Activated CD4-positive, alpha-beta T cell treated with anti-CD3 and anti-CD28 coated beads, Interleukin-2, amount 50 U/mL, for 16 hours (primary cell): ENCODE measurements around the gene C5orf47.

Source experiments
- DNase-seq: peaks from one replicate; pipeline ENCODE4 v3.0.0-alpha.2; 2020

Gene C5orf47

DNA sequence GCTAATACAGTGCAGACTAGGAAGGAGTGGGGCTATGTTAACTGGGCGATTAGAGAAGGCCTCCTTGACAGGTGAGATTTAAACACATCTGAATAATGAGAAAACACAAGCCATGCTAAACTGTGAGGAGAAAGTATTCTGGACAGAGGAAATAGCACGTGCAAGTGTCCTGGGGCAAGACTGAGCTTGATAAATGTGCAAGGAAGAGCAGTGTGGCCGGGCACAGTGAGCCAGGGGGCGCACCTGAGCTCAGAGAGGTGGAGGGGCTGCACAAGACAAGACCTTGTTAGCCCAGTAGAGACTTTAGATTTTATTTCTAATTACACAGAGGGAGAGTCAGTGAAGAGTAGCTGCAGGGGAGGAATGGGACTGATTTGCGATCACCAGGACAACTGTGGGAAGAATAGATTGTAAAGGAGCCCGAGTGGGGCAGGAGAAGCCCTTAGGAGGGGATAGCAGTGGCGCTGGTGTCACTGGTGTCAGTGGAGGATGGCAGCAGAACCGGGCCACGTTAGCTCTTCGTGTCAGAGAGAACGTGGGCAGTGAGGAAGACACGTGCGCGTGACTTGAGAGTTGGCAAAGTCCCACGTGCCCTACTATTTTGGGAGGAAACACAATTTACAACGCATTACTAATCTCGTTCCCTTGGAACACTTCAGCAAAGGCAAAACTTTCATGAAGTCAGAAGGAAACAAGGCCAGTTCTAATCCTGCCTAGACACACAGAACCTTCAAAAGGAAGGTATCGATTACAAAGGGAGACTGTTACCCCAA is 17.9 kb upstream of the C5orf47 start:
- no peak for DNase-seq

DNA sequence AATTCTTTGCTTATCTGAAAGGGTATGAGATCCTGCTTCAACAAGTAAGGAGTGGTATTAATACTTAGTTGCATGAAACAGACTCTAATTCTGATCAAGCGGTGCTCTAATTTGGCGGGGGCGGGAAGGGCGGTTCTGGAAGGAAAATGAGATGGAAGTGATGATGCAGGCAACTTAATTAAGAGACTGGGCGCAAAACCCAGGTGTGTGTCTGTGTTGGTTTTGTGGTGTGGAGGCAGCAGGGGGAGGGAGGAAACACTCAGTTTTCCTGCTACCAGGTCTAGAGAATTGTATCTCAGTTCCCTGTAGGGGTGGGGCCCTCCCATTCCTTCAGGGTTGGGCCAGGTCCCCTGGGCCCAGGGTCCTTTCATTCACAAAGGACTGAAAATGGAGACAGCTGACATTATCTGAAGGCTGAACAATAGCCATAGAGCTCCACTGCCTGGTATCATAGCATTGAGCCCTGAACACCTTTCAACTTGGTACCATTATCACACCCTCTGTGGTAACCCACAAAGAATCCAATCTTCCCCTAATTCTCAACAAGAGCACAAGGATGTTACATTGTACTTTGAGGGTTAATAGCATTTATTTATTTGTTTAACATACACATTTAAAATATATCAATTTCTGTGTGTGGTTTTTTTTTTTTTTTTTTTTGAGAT is 17.2 kb upstream of the C5orf47 start:
- no peak for DNase-seq

DNA sequence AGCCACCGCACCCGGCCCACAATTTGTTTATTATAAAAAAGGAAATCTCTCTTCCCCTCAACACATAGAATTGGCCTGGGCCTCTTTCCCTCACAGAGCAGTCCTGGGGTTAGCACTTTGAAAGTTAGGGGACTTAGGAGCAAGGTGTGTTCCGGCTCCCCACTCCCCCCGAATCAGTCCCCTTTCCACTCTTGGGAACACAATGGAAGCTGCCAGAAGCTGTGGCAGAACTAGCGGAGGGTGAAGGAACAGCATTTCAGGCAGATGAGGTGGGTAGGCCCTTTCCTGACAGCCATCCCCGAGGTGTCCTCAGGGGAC is 16.4 kb upstream of the C5orf47 start:
- no peak for DNase-seq

DNA sequence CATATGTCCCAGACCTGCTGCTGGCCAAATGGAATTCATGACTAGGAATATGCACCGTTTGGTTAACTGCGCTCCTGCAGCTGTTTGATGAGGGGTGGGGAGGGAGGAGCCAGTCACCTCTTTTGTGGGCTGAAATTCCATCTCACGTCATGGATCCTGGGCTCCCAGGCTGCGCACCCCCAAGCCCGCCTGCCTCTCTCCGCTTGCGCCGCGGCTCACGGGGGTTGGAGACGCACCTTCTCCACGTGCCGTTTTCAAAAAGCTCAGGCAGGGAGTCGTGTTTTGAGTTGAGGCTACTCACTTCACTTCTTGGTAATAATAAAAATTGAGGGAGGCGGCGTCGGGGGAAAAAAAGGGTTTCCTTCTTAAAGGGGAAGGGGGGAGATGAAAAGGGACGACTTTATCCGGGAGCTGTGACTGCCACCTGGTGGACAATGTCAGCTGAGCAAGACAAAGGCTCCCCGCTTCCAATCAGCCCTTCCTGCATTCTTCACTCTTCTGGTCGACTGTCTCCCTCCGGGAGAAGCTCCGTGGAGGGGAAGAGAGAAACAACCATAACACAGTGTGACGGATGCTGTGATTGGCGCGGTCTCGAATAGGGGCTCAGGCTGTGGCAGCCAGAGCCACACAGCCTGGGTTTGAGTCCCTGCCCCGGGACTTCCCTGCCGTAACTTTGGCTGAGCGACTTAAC is 15.9 kb upstream of the C5orf47 start:
- DNase-seq, result peak; percentile 73

DNA sequence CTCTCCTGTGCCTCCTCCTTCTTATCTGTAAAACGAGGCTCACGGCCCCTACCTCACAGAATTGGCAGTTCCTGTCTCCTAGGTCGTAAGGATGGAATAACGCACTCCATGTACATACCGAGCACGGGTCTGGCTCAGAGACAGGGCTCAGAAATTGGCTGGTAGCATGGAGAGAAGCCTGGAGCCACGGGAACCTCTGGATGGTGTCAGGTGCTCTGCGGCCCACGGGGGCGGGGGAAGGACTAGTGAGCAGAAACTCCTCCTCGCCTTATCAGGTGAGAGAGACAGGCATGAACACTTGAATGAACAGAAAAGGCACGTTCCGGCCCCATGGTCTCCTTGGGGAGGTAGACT is 15.4 kb upstream of the C5orf47 start:
- DNase-seq, result no peak

DNA sequence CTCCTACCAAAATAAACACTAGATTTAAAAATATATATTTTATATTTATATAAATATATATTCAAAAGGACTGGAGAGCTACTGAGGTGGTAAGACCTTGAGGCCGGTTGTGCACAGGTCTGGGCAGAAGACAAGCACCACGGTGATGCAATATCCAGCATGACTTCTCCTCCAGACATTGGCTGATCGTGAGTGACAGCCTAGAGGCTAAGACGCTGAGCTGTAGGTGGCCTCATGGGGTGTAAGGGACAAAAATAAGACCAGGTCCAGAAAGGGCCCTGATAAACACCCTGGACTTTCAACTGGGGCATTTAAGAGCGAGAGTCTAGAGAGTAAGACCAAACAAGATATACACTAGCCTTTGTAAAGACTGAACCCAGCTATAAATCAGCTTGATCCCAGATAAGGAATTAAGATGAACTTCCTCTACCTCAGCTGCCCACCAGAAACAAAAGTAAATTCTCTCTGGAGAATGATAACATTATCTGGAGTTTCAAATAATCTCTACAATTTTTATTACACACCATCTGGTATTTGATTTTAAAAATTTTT is 14.2 kb upstream of the C5orf47 start:
- no peak for DNase-seq

DNA sequence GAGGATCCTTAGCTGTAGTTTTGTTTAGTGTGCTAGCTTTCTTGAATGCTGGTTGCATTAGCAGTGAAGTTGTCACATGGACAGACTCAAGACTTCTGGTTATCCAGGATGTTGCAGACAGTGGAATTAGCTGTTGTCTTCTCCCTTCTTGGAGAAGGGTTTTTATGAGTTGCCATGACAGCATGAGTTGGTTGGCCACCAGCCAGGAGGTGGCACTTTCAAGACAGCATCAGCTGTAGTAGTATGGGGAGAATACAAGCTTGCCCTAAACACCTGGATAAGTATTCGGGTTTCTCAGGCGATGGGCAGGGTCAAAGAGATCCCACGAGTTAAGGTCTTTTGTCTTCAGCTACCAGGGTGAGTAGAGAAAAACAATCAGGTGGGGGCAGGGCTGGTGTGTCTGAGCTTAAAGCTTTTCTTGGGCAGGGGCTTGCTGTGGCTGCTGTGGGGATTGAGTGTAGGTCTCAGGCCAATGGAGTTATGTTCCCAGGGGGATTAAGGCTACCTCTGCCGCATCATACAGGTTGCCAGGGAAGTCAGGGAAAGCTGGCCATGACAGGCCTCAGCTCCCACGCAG is 7.7 kb upstream of the C5orf47 start:
- DNase-seq, result no peak

DNA sequence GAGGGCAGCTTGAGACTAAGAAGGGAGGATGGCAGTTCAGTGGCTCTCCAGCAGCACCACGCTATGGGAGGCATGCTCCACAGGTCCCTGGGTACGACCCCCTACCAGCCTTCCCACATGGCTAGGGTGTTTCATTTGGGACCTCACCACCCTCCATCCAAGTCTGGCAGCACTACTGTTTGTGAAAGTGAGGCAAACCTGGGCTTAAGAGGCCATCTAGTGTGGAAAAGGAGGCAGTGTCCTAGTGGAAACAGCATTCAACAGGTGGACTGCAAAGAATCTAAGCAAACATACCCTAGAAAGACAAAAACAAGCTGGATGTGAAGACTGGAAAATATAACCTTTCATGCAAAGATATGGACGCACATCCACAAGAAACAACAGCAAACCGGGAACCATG is 4.8 kb upstream of the C5orf47 start:
- DNase-seq, result no peak

DNA sequence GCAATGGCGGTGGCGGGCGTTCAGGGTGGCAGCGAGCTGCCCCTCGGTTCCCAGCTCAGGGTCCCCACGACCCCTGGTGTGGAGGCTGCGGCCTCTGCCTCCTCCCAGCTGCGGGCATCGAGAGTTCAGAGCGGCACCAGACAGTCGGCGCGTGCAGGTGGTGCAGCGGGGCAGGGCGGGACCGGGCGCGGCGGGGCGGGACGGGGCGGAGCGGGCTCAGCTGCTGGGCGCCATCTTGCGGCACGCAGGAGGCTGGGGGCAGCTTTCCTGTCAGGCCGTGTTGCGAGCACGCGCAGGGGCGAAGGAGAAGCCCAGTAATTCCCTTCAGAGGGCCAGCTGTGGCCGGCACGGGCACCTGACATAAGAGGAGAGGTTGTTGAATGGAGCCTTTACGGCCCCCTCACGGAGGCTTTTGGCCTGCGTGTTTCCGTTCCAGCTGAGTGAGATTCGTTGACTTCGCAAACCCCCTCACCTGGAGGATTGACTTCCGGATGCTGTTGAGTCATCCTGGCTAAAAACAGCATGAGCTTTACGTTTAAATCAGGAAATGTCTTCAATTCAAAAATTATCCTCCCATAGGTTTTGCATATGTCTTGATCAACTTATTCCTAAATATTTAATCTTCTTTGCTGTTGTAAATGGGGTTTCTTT is 587 bp downstream of the C5orf47 start:
- no peak for DNase-seq

DNA sequence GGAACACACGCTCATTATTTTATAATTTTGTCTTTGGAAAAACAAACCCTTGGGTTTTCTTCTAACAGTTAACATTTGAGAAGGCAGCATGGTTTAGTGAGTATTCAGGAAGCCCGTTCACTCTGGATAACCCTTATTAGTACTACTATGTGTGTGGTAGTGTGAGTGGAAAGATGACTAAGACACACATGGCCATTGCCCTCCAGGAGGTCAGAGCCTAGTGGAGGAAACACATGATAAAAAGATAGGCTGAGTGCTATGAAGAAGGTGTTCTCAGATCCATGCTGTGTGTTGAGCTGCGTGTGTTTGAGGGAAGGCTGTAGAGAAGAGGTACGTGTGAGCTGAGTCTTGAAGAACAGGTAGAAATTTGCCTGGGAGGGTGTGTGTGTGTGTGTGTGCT is 8.4 kb downstream of the C5orf47 start:
- no peak for DNase-seq

DNA sequence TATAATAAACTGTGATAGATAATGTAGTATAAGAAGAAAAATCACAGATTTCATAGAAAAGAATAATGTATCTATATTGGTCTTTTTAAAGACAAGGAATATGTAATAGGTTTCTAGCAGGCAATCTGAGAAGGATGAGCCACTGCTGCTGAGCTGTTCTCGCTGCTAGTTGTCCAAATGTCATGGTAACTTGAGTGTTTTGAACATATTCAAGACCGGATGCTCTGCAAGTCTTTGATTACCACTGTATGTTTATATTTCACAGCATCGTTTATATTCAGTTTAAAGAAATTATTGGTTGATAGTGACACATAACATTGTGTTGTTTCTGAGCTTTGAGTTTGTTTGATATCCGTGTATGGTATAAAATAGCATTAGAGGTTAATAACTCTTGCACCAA is 9.6 kb downstream of the C5orf47 start:
- DNase-seq, result no peak

DNA sequence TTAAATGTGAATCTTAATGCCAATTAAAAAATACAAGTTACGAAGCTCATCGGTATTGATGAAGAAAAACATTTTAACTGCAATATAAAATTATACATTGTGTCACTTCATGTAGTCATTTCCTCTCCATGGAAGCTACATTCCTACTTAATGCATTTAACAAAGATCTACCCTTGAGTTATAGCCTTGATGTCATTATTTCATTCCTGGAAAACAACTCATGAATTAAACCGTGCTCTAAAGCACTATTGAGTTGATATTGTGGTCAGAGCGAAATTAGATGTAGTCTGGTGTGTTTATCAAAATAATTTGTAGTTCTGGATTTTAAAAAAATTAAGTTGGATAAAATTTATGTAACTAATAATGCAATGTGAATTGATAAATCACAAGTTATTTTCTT is 11.1 kb downstream of the C5orf47 start:
- no peak for DNase-seq

DNA sequence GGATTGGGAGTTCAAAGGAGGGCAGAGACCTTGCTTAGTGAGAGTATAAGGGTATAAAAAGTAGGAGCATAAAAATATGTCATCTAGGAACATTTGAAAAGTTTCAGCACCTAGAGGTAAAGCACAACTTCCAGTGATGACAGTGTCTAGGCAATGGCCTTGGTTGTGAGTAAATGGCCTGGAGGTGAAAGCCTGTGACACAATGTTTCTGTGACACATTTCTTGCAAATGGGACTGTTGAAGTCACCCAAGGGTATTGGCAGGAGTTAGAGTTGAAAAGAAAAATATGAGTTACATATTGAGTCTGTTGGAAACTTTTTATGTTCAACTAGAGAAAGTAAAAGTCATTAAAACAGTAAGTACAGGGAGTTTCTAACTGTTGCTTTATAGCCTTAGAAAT is 14.8 kb downstream of the C5orf47 start:
- DNase-seq, result no peak

DNA sequence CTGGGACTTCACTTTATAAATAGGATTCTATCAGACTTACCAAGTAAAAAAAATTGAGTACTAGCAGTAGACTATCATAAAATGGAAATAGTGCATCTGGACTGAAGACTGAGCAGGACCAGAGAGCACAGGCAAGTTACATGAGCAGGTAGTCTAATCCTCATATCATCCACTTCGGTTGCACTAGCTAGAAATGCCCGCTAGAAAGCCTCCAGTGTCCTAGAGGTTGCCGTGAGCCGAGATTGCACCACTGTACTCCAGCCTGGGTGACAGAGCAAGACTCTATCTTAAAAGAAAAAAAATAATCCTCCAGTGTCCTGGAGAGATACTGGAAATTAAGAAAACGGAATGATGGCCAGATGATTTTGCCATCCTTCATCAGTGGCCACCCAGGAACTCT is 20.0 kb downstream of the C5orf47 start:
- no peak for DNase-seq

DNA sequence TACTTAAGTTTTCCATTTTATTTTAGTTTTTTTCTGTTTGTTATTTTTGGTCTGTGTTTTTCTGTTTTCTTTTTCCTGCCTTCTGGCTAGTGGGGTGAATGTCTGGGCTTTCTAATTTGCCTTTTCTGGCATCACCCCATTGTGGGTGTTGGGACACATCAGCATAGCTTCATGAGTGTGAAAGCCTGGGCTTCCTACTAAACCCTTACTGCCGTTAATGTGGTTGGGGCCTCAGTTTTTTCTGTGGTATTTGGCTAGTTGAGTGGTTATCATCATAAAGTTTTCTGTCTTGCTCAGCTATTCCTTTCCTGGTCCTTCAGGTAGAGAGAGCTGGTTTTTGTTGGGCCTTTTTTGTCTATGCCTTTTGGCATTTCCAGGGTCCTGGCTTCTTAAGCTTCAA is 21.4 kb downstream of the C5orf47 start:
- DNase-seq, result peak; percentile 12

DNA sequence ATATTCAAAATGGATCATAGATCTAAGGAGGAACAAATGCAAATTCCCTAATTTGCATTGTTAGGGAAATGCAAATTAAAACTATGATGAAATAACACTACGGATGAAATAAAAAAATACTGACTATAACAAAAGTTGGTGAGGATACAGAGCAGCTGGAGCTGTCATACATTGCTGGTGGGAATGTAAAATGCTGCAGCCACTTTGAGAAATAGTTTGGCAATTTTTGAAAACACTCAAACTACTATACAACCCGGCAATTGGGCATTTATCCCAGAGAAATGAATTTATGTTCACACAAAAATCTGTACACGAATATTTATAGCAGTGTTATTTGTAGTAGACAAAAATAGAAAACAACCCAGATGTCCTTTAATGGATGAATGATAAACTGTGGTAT is 22.5 kb downstream of the C5orf47 start:
- no peak for DNase-seq

DNA sequence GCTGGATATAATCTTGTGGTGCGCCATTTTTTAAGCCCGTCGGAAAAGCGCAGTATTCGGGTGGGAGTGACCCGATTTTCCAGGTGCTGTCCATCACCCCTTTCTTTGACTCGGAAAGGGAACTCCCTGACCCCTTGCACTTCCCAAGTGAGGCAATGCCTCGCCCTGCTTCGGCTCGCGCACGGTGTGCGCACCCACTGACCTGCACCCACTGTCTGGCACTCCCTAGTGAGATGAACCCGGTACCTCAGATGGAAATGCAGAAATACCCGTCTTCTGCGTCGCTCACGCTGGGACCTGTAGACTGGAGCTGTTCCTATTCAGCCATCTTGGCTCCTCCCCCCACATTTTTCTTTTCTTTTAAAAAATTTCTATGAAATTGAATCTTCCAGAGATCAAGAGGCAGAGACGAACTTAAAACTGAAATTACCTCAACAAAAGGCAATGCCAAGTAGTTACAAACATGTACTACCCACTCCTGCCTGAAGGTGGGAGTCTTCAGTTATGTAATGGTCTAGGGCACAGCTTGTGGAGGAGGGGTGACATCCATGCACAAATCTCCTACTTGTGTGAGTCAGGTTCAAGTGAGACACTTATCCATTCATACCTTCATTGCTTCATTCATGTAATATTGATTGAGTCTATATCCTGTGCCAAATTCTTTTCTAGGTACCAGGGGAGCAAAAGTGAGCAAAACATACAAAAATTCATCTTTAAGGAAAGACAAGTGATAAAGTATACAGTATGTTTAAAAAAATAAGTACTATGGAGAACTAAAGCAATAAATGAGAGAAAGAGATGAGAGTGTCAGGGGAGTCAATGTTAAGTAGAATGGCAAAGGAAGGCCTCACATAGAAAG is 31.3 kb downstream of the C5orf47 start:
- DNase-seq, result peak; percentile 39

DNA sequence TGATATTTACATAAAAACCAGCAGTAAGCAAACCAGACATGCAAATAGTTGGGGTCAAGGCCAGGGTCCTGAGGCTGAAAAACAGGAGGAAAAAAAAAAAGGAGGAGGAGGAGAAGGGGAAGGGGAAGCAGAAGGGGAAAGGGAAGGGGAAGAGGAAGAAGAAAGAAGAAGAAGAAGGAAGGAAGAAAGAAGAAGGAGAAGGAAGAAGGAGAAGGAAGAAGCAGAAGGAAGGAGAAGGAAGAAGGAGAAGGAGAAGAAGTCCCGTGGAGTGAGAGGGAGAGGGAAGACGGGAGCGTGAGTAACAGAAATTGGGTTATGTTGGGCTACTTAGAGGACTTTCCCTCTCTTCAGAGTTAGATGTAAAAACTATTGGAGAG is 31.9 kb downstream of the C5orf47 start:
- DNase-seq, result no peak

DNA sequence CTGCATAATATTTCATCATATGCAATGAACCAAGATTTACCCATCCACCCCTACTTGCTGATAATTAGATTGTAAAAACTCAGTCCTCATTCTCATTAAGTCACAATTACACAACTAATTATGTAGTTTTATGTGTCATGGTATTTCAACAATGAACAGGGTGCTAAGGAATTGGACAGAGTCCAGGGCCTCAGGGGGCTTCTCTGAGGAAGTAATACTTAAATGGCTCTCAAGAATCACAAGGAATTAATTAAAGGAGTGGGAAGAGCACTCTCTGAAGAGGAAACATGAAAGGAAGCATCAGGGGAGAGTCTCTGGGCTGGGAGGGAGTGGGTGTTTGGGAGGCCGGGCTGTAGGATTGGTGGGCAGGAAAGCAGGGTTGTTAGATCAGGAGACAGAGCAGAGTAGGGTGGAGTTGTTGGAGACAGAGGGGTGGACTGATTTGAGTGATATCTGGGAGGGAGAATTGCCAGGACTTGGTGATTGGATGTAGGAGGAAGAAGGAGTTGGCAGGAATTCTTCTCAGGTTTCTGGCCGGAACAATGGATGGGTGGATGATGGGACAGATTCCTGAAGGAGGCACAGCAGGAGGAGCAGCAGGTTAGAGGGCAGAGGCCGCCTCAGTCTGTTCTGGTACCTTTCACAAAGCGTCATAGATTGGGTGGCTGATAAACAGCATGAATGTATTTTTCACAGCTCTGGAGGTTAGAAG is 33.6 kb downstream of the C5orf47 start:
- DNase-seq, result no peak

DNA sequence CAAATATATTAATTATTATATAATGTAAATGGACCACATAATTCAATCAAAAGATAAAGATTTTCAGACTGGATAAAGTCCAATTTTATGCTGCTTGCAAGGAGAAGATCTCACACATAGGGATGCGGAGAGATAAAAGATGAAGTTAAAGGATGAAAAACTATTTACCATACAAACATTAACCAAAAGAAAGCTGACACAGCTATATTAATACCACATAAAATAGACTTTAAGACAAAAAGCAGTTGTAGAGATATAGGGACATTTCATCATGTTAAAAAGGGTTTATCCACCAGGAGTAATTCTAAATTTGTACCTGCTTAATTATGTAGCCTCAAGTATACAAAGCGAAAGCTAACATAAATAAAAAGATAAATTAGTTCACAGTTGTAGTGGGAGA is 41.3 kb downstream of the C5orf47 start:
- no peak for DNase-seq

DNA sequence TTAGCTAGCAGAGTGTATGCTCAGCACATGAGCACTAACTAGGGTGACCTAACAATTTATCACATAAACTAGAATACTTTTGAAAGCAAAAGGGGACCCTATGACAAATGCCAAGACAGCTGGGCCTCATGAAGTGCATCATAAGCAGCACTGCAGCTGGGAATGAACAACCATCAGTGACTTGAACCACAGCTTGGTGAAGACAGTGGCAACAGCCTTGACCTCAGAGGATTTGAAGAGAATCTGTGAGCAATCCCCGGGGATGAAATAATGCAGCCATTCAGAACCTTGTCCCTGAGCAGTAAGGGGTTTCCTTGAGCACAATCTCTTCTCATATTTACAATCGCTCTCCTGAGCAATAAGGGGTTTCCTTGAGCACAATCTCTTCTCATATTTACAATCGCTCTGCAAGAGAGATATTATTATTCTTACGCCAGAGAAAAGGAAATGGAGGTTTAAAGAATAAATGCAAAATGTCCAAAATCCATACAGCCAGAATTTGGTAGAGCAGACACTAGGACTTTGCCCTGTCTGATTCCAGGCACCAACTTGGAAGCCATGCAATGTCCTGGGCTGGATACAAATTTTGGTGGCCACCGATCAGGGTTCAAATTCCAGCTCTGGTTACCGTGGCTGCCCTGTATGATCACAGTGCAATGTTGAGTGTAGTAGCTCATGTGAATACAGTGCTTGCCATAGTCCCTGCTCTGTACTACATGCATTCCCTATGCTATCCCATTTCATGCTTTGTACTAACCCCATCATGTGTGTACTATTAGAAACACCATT is 55.7 kb downstream of the C5orf47 start:
- no peak for DNase-seq
